ENCODE data around the gene TP53BP2.
"Not testable (repeated sequence)": the region's sequence is repeated elsewhere in the genome, so short reads cannot be mapped to it uniquely, and the experiment has no call there.

TP53BP2 gene

DNA sequence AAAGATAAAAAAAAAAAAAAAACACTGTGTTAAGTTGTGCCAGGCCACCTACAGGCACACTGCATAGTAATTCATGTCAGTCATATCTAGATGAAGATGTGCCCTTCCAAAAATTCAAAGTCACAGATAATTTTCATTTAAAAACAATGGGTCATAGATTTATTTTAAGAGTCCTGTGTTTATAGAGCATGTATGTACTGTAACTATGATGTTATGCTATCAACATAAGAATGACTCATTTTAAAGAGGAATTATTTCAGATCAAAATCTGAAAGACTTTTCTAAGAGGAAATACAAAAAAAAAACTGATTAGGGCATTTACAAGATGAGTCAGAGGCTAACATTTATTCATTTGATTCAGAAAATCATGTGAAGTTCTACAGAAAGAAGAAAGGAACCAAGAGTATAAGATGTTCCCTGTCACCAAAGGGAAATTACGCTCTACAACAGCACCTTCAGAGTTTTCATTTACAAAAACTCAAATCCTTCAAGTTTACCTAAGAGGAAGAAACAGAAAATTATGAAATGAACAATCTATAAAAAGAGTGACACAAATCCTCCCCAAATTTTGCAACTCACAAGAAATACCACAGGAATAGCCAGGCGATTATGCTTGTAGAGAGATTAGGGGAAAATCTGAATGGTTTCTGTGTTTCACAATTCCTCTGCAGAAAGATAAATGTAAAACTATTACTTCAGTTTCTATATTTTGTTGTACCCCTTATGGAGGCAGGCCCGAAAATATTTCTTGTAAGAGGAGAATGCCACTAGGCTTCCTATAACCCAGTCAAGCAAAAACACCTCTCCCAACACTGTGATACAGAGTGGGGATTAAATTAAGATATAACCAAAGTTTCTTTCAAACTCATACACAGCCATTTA, 13.8 kb downstream of the TP53BP2 start:
- no peak for DNase-seq

DNA sequence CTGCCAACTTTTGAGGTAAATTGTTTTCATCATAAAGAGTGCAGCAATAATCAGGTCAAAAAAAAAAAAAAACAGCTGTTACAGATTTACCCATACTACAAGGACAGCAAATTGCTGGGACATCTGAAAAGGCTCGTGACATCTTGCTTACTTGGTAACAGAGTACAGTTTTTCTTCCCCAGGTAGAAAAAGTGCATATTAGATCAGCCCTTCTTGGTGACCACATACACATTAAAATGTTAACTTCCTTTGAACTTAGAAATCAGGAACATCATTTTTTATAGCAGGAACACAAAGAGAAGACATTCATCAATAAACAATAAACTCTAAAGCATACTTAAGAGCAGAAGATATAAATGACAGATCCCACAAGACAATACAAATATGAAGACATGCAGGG, 16.1 kb downstream of the TP53BP2 start:
- no peak for DNase-seq

DNA sequence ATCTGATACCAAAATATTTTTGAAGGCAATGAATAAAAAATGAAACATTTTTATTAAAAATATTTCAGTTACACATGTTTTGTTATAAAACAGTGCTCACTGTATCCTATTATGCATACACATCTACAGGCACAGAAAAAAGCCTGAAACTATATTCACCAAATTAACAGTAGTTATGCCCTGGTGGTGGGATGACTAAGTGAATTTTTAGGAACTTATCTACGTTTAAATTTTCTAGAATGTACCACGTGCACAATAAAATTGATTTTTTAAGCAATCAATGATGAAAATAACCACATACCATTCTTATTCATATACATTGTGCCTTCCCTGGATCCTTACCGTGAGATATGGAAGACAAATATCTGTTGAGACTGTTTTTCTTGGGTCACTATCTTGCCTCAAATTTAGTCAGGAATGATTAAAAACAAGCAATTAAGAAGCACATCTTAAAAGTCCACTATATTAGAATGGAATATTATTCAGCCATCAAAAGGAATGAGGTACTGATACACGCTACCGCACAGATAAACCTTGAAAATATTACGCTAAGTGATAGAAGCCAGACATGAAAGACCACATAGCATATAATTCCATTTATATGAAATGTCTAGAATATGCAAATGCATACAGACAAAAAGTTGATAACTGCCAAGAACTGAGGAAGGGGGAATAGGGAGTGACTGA, 17.4 kb downstream of the TP53BP2 start:
- DNase-seq, result no peak

DNA sequence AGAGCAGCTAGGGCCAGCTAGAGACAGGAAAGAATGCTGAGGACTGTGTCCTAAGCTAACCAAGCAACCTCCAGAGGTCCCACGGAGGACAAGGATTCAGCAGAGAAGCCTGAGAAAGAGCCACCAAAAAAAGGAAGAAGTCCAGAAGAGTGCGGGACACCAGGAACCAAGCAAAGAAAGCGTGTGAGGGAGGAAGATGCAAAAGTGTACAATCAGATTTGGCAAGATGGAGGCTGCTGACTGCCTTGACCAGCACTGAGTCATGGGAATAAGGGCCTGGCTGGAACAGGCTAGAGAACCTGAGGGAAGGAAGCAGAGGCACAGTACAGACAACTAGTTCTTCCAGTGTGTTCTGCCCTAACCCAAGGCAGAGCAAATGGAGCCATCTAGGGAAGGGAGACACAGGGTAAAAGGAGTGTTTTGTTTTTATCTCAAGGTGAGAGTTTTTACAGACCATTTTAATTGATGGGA, 18.5 kb downstream of the TP53BP2 start:
- DNase-seq, result no peak

DNA sequence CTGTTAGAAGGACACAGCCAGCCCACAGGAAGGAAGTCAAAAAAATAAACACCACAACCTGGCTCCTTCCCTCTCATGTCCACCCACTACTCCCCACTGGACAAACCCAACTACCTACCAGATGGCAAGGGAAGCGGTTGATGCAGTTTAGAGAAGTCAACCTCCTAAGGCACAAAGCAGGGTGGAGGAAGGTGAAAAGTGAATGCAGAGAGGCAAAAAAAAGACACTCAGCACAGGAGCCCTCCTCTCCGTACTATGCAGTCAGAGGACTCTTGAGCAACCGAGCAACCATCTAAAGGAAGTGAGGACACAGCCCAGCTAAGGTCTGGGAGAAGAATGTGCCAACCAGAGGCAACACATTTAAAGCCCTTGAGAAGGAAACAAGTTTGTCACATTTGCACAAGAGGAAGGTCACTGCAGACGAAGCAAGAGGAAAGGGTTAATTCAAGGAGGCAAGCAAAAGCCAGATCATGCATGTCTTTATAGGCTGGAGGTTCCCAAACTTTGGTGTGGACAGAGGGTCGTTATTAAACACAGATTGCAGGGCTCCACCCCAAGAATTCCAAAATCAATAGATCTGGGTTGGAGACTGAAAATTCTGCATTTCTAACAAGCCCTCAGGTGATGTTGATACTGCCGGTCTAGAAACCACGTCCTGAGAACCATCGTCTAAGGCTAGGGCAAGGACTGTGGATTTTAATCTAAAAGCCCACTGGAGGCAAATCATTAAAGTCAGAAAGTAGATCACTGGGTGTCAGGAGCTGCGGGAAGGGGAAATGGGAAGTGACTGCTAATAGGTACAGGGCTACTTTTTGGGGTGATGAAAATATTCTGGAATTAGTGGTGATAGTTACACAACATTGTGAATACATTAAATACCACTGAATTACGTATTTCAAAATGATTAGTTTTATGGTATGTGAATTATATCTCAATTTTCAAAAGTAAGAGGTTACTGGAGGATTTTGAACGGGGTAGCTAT, 19.7 kb downstream of the TP53BP2 start:
- DNase-seq, result no peak

DNA sequence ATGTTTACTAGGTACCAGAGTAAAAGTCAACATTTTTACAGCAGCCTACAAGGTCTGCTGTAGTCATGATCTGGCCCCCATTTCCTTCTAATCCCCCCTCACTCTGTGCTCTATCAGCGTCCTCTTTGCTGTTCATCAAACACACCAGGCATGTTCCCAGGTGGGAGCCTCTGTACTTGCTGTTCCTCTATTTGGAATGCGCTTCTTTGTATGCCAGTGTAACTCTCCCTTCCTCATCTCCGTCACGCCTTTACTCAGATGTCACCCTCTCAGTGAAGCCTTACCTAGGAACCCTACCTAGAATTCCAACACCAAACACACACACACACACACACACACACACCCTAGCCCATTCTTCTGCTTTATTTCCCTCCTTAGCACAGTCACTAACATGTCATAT, 21.0 kb downstream of the TP53BP2 start:
- DNase-seq, result no peak

DNA sequence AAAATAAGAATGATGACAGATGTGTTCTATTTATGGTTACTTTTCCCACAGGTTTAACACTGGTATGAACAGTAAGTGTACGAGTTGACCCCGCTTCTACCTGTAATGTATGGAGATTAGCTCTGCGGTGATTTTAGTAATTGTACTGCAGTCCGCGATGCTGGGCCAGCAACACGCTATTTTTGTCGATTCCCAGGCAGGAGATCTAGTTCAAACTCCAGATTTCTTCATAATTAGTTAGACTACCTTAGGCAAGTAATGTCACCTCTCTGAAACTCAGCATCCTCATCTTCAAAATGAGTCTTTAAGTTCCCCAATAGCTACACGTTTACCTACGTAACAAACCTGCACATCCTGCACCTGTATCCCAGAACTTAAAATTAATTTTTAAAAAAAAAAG, 21.5 kb downstream of the TP53BP2 start:
- no peak for DNase-seq

DNA sequence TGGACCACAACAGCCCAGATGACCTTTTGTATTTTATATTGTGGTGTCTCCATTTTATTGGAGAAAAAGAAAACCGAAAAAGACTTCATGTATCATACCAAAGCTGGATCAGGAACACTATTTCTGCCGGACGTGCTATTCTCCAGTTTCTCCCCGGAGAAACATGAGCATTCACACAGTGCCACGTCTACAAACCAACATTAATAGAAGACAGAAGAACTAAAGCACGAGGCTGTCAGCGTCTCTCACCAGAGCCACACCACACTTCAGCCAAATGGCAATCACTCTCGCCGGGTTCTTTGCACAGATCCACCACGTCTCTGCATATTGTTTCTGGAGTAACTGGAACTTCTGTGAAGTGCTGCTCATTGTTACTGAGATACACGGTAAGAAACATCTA, 24.8 kb downstream of the TP53BP2 start:
- DNase-seq, result no peak

DNA sequence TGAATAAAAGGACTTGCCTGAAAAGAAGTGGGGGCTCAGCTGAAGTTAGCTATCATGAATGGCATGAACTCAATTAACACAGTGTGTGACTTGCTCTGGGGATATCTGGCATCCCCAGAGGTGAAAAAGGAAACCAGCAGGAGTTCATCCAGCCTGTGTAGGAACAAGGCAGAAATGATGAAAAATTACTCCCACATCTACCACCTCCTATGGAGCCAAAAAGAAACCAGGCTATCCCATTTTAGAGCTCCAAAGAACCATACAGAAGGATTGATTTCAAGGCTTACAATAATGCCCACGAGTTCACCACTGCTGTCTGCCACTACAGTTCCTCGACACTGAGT, 25.3 kb downstream of the TP53BP2 start:
- no peak for DNase-seq

DNA sequence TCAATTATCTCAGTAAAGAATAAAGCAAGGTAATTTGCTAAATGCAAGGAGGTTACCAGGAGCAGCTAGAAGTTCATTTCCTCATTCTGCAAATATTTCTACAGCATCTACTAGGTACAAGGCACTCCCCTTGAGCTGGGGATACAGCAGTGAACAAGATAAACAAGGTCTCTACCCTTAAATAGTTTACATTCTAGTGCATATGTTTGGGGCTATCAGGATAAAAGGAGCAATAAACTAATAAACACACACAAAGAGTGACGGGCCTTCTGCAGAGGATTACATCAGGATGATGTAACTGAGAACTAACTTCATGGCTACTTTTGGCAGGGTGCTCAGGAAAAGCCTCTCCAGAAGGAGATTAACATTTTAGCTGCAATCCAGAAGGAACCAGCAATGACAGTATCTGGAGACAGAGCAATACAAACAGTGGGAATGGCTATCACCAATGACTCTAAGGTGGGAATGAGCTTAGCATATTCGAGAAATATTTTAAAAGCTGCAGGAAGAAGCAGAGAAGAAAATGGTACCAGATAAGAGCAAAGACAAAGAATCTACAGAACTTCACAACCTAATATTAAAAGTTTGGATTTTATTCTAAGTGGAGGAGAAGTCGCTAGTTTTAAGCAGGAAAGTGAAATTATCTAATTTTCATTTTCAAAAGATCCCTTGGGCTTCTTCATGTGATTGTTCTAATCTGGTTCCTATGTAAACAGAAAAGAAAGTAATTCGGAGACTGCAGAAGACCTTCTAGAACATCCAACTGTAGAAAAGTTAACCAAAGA, 25.8 kb downstream of the TP53BP2 start:
- DNase-seq, result no peak

DNA sequence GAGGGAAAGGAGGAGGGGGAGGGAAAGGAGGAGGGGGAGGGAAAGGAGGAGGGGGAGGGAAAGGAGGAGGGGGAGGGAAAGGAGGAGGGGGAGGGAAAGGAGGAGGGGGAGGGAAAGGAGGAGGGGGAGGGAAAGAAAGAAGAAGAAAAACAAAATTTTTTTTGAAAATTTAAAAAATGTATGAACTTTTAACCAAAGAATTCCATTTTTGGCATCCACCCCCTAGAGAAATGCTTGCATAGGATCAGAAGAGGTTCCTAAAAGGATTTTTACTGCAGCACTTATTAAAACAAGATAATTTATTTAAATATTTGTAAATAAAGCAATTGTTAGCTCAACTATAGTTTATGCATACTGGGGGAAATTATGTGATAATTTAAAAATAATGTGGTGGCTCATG, 28.5 kb downstream of the TP53BP2 start:
- not testable (repeated sequence) for DNase-seq

DNA sequence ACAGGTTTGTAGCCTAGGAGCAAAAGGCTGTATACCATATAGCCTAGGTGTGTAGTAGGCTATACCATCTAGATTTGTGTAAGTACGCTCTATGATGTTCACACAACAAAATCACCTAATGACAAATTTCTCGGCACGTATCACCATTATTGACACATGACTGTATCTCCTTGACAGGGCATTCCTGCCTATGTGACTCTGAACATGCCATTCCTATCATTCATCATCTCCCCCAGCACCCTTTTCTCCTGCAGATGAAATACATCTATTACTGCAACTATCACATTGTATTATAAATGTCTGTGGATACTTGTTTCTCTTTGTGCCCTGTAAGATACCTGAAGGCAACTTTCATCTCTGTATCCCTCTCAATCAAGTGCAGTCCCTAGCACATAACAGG, 29.9 kb downstream of the TP53BP2 start:
- no peak for DNase-seq

DNA sequence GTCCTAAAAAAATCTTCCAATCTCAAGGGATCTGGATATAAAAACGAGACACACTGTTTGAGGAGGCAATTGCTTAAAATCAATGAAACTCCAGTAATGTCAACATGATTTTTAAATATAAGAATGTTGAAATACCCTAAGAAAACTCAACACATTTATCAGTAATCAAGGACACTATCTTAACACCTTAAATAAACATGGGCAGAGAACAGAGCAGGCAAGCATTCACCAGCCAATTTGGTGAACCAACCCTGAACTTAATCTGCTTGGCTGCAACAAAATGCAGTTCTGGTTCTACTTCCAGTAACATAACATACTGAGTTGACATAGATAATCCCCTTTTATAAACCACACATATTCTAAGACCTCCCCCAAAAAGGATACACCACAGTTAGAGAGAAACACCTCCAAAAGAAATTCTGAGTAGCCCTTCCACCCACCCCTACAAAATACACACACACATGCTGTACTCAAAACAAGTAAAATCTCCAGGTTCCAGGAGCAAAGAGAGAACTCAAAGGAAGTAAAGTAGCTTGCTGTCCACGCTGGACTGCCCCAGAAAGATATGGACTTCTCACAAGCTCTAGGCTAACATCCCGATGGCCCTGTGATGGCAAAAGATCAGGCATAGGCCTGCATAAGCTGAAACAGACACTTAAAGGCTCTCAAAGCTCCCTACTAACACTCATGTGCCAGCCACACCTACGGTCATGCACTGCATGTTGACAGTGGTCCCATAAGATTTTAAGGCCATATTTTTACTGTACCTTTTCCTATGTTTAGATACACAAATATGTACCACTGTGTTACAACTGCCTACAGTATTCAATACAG, 30.5 kb downstream of the TP53BP2 start:
- DNase-seq, result no peak

DNA sequence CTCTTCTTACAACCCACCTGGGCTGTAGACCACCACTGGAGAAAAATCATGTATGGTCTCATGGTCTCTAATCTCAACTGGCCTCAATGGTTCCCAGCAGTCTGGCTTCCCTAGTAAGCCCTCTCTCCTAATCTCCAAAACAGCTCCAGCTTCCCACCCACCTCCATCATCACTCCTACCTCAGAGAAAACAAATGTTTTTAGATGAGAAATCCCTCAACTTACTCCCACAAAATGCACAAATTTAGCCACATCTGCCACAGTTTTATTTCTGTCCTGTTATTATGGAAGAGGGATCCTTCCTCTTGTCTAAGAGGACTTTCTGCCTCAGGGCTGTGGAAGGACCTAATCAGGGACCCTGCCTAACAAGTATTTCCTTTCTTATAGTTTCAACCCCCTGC, 32.1 kb downstream of the TP53BP2 start:
- no peak for DNase-seq

DNA sequence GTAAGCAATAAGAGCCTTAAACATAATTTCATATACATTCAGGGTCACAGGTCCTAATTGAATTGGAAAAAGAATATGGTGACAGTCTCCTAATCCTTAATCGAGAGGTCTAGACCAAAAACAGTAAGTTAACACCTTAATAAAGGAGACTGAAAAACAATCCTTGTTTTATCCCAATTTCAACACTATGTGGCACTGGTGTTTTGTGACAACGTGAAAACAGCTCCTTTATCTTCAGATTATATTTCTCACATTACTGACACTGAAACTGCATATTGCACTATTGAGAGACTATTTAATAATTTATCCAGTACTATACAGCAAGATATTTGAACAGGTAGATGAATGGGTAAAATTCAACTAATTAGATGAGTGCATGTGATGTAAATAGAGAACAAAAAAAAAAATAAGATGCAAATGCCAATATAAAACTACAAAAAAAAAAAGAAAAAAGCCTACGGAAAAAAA, 34.1 kb downstream of the TP53BP2 start:
- no peak for DNase-seq

DNA sequence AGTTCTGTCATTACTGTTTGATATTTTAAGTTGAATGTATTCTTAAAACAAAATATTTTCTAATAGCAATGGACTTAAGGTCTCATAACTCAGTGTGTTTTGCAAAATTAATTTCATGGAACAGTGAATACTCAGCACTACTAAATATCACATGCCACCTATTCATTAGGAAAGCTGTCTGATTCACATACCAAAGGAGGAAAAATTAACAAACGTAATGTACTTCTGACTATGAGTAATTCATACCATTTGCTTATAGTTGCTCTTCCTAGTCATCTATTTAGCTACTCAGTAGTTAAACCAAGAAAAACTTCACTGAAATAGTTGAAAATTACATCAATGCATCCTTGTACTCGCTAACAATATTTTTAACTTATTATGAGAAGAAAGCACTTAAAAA, 35.2 kb downstream of the TP53BP2 start:
- no peak for DNase-seq

DNA sequence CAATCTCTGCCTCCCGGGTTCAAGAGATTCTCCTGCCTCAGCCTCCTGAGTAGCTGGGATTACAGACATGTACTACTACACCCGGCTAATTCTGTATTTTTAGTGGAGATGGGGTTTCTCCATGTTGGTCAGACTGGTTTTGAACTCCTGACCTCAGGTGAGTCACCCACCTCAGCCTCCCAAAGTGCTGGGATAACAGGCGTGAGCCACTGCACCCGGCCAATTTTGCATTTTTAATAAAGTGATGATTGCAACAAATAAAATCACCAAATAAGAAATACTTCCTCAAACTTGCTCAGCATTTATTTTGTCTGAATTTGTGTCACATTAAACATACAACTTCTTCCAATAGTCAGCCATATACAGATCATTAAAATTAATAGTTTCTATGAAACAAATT, 35.8 kb downstream of the TP53BP2 start:
- not testable (repeated sequence) for DNase-seq

DNA sequence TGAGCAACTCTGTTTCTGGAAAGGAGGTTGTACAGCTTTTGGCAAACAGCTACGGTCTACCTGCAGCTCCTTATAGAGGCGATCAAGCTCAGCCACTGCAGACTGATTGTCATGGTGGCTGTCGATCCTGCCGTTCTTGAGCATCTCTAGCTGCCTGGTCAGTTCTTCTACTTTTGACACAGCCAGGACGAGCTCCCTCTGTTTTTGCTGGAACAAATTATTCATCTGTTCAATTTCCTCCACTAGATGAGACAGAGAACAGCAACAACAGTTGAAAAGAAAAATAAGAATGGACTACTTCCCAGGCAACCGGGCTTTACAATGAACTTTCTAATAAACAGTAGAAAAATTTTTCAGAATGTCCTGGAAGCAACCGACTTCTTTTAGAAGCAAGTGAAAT, 42.5 kb downstream of the TP53BP2 start:
- DNase-seq, result no peak

DNA sequence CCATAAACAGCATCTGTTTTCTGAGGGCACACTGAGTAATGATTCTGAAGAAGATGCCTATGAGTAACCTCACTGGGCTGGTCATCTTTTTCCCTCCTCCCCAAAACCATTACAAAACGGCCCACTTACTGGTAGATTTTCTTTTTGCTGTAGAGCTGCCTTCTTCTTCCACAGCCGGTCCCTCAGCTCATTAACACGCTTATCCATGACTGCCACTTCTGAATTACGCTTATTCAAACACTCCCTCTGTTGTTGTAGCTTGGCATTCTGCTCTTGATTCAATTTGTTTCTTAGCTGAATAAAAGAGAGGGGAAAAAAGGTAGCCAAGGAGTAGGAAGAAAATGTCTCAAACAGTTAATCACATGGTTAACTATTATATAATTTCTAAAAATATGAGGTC, 43.1 kb downstream of the TP53BP2 start:
- DNase-seq, result no peak

DNA sequence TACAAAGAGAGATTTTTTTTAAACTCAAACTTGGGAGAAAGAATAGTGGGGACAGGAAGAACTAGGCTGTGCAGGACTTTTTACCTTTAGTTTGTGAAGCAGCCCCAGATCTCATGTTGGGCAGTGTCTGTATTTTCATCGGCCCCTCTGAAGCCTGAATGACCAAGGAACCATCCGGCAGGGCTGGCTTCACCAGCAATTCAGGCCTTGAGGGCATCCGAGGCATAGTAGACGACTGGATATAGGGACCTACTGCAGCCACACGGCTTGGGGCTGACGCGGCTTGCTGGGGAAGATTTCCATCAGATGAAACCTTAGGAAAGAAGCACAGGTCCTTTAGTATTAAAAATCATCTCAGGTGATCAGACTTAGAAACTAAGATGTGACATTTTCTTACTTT, 43.7 kb downstream of the TP53BP2 start:
- DNase-seq, result no peak

DNA sequence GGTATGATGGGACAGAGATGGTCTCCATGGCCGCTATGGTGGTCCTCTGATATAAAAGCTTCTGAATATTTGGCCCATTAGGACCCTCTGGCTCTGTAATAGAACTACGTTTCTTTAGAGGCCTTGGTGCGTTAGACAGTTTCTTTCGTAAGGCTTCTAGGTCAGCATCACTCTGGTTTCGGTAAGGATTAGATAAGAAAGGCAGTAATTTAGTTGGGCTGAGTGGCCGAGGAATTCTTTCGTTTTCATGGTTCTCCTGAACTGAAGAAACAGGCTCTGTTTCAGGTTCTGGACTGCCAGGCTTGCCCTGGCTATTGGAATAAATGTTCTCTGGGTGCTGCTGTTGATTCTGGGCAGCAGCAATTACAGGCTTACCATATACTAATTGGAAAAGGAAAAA, 49.5 kb downstream of the TP53BP2 start:
- no peak for DNase-seq
